ENCODE measurements around the gene PSKH1.
"Not testable (repeated sequence)": the region's sequence is repeated elsewhere in the genome, so short reads cannot be mapped to it uniquely, and the experiment has no call there.

The PSKH1 gene

DNA sequence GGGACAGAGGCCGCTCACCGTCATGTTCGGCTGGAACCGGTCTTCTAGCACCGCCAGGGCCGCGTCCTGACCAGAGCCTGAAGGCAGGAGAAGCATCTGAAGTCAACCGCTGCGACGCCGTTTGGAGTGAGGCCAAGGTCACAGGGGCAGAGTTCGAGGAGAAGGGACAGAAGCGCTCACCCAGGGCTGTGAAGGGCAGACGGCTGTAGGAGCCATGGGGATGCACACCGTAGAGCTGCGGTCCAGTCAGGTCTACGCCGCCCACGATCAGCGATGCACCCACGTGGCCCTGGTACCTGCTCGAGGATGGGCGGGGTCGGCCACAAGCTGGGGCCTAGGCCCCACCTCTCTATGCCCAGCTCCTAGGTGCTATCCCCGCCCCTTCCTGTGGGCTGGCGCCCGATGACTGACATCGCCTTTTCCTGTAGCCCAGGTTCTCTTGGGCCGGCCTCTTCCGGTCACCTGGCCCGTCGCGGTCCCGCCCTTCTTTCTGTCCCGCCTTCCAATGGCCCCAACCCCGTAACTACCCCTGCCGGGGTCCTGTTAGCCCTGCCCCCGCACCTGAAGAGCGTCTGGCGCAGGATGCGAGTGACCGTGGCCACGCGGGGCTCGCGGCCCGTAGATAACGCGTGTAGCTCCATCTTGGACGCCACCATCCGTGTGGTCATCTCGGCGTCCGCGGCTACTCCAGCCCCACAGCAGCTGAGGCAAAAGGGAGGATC is 42.5 kb downstream of the PSKH1 start:
- ChIA-PET POLR2A (ENCODE audit: low non-redundant PET) (no interaction called here), CTCF (interaction anchor here (1.1 to 1.9 kb wide), 3 partner anchors 52 to 119 kb away, joined by 3 to 7 read pairs (median 4); partner anchors contain the start of gene NRN1L)
- H3K27ac ChIP-seq = peak overlapping the region; percentile 93
- TF ChIP-seq, protein P1, sequence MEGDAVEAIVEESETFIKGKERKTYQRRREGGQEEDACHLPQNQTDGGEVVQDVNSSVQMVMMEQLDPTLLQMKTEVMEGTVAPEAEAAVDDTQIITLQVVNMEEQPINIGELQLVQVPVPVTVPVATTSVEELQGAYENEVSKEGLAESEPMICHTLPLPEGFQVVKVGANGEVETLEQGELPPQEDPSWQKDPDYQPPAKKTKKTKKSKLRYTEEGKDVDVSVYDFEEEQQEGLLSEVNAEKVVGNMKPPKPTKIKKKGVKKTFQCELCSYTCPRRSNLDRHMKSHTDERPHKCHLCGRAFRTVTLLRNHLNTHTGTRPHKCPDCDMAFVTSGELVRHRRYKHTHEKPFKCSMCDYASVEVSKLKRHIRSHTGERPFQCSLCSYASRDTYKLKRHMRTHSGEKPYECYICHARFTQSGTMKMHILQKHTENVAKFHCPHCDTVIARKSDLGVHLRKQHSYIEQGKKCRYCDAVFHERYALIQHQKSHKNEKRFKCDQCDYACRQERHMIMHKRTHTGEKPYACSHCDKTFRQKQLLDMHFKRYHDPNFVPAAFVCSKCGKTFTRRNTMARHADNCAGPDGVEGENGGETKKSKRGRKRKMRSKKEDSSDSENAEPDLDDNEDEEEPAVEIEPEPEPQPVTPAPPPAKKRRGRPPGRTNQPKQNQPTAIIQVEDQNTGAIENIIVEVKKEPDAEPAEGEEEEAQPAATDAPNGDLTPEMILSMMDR (conservative IDR thresholded peaks at IDR 0.05; ENCODE audit: low read depth) = no peak
- peak; percentile 99 for DNase-seq (ENCODE audit: low spot score)

DNA sequence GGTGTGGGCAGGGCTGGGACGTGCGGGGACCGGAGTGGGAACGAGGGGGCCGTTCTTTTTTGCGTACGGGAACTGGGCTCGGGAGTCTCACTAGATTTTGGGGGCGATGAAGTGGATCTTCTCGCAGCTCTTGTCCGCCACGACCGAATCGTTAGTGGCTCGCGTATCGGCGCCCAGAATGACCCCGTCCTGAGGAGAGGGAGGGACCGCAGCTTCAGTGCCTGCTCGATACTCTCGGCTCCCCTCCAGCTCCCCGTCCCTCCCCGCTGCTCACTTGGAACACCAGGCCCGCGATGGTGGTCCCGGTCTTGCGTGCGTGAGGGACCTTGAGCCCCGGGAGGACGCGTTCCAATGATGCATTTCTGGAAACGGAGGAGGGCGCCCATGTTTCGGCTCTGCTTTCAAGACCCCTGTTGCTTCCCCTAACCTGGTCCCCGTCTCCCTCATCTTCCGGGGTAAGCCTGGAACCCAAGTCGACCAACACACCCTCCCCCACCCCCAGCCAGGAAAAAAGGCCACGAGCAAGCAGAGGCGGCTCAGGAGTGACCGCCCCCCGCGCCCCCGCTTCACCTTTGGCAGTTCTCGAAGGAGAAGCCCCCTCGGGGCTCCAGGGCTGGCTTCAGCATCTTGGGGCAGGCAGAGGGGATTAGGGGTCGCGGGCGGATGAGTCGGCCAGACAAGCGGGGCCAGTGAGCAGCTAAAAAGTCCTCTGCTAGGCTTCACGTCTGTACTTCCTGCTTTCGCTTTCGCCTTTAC is 43.2 kb downstream of the PSKH1 start, which contains the start of gene PSMB10:
PSMB10 (minus strand) TSS at position 727 of the 756 bp plus-strand sequence; CDS start at position 626, 101 bp downstream.
- POLR2A ChIA-PET (ENCODE audit: low non-redundant PET) = no interaction called here
- peak; percentile 51 for DNase-seq (ENCODE audit: low spot score)
- H3K27ac ChIP-seq = peak within 1 kb of the TSS; percentile 93
- CTCF ChIA-PET = interaction anchor here (1.1 to 1.9 kb wide), 3 partner anchors 52 to 120 kb away, joined by 3 to 7 read pairs (median 4); partner anchors contain the start of gene NRN1L
- TF ChIP-seq, protein P1 (conservative IDR thresholded peaks at IDR 0.05; ENCODE audit: low read depth) = no peak

DNA sequence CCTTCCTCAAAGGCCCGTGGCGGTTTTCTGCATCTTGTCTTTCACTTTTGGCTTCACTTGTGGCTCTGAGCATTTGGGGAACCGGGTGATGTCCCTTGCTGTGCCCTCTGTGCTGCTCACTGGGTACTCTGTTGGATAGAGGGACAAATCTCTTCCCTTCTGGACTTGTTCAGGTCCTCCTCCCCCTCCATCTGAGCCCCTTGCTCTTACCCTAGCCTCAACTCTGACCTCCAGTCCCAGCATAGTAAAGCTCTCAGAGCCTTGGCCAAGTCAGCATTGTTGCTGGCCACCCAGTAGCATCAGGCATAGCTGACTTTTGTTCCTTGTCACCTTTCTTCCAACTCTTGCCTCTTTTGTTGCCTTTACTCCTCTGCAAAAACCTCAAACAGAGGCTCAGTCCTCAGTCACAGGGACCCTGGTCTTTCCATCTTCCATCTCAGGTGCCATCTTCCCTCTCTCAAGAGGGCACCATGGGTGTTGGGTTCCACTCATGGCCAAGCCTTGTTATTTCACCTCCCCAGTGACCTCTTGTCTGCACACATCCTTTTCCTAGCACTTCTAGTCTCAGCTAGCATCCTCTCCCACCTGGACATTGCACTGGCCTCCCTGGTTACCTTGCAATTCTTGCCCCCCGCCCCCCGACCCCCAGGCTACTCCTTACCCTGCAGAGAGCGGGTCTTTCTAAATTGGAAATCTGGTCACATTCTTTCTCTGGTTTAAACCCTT is 44.0 kb downstream of the PSKH1 start:
- ChIA-PET POLR2A (ENCODE audit: low non-redundant PET) (no interaction called here), CTCF (interaction anchor here (0.6 to 1.9 kb wide), 3 partner anchors 53 to 104 kb away, joined by 4 to 7 read pairs (median 4); partner anchors contain the start of gene NRN1L)
- DNase-seq (ENCODE audit: low spot score) = no peak
- TF ChIP-seq, protein P1 (conservative IDR thresholded peaks at IDR 0.05; ENCODE audit: low read depth) = no peak
- H3K27ac ChIP-seq = peak overlapping the region; percentile 93

DNA sequence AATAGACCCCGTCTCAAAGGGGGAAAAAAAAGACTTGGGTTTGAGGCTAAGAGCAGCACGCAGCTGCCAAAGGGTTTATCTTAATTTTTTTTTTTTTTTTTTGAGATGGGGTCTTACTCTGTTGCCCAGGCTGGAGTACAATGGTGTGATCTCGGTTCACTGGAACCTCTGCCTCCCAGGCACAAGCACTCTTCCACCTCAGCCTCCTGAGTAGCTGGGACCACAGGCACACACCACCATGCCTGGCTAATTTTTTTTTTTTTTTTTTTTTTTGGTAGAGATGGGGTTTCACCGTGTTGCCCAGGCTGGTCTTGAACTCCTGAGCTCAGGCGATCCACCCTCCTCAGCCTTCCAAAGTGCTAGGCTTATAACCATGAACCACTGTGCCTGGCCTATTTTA is 44.7 kb downstream of the PSKH1 start:
- POLR2A ChIA-PET (ENCODE audit: low non-redundant PET); DNase-seq (ENCODE audit: low spot score); CTCF ChIA-PET: not testable (repeated sequence)
- peak overlapping the region; percentile 93 for H3K27ac ChIP-seq

DNA sequence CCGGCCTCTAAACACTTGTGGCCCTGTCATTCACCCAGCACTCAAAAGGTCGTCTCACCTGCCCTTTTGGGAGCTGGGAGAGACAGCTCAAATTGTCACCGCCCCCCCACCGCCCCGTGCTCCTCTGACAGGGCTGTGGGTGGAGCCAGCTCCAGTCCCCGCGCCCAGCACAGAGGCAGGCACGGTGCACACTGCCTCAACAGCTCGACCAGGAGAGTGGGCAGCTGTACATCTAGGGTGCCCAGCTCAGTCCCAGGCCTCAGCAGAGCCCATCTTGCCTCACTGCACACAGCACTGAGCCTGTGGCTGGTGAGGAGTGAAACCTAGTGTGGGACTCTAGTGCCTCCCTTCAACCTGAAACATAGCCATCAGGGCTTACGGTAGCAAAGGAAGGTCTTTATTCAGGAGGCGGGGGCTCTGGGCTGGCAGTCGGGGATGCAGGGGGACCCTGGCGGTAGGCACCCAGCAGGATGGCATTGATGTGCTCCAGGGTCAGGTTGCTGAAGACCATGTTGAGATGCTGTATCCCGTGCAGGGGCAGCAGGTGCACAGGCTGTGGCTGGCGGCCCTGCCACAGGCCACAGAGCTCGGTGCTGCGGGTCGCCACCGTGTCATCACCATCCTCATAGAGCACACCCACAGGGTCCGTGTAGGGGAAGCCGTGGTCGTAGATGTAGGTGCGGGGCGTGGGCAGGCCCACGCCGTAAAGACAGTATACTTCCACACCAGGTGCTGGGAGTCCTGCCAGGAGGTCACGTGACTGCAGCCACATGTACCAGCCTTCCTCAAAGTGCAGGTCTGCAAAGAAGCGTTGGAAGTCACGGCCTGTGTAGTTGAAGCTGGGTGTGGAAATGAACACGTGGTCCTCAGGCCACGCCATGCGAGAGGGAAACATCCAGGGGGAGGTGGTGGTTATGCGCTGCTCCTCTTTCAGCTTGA is 46.7 kb downstream of the PSKH1 start:
- TF ChIP-seq, protein P1 (conservative IDR thresholded peaks at IDR 0.05; ENCODE audit: low read depth) = no peak
- peak overlapping the region; percentile 64 for H3K27ac ChIP-seq
- ChIA-PET POLR2A (ENCODE audit: low non-redundant PET) (interaction anchor here (0.7 kb wide), 1 partner anchor 23 kb away, joined by 3 read pairs; no protein-coding TSS in a partner anchor), CTCF (interaction anchor here (0.6 to 1.1 kb wide), 2 partner anchors 23 to 34 kb away, joined by 3 to 5 read pairs; no protein-coding TSS in a partner anchor)
- DNase-seq (ENCODE audit: low spot score) = no peak

DNA sequence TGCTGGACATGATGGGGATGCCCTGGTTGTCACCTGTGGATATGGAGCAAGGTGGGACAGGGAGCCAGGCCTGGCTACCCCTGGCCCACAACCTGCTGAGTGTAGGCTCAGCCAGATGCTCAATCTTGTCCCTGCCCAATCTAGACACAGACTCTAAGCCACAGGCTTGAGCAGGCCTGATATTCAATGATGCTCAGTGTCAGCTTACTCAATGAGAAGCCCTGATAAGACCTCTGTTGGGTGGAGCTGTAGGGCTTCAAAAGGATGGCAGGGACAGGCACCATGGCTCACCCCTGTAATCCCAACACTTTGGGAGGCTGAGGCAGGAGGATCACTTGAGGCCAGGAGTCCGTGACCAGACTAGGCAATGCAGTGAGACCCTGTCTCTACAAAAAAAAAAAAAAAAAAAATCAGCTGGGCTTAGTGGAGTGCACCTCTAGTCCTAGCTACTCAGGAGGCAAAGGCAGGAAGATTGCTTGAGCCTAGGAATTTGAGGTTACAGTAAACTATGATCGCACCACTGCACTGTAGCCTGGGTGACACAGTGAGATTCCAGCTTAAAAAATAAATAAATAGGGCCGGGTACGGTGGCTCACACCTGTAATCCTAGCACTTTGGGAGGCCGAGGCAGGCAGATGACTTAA is 47.5 kb downstream of the PSKH1 start:
- H3K27ac ChIP-seq = peak overlapping the region; percentile 64
- POLR2A ChIA-PET (ENCODE audit: low non-redundant PET) = no interaction called here
- no peak for DNase-seq (ENCODE audit: low spot score)
- CTCF ChIA-PET = interaction anchor here (0.6 to 1.1 kb wide), 4 partner anchors 22 to 704 kb away, joined by 3 to 5 read pairs (median 3); no protein-coding TSS in a partner anchor
- TF ChIP-seq, protein P1 (conservative IDR thresholded peaks at IDR 0.05; ENCODE audit: low read depth) = no peak

Measured in RWPE1 (cell line).